K562 (cell line): Measurements from ENCODE around the gene NMUR1.

Experiments
- EP300 ChIP-seq: IDR thresholded peaks from 2 replicates; pipeline ENCODE4 v1.6.1; 2012; ENCODE audit warnings: low read length, improper control_type of control experiment
- FOXA1 ChIP-seq: fragments of 450-650 bp; IDR thresholded peaks from 2 replicates; pipeline ENCODE4 v1.6.1; 2016; ENCODE audit warnings: mild to moderate bottlenecking, borderline replicate concordance
- KAT8 ChIP-seq: fragments of 450-650 bp; IDR thresholded peaks from 2 replicates; pipeline ENCODE4 v1.6.1; 2016; ENCODE audit warnings: low read depth, mild to moderate bottlenecking
- PHTF2 ChIP-seq: fragments of 250-450 bp; sonication (Bioruptor Pico); IDR thresholded peaks from 2 replicates; pipeline ENCODE4 v1.5.0; 2021; ENCODE audit warnings: mild to moderate bottlenecking
- POLR2AphosphoS5 ChIP-seq: IDR thresholded peaks from 2 replicates; pipeline ENCODE4 v1.6.1; 2011; ENCODE audit warnings: mild to moderate bottlenecking, low read depth, low read length, moderate library complexity; ENCODE audit not compliant: control insufficient read depth, insufficient read depth
- POU5F1 ChIP-seq: fragments of 150-350 bp; IDR thresholded peaks from 2 replicates; pipeline ENCODE4 v1.6.1; 2014; ENCODE audit warnings: borderline replicate concordance, low read length, low read depth, mild to moderate bottlenecking; ENCODE audit not compliant: partially characterized antibody
- SMC3 ChIP-seq: conservative IDR thresholded peaks from 2 replicates; pipeline ENCODE4 v1.6.1; 2011; ENCODE audit warnings: low read depth, low read length, improper control_type of control experiment; ENCODE audit not compliant: insufficient read depth
- YY1 ChIP-seq, 3 experiments: IDR thresholded peaks; 2 replicates each; pipeline ENCODE4 v1.6.1; 2011; ENCODE audit warnings: low read length in 2 of 3, mild to moderate bottlenecking in 2 of 3, moderate library complexity in 2 of 3, borderline replicate concordance in 1 of 3, control low read depth in 1 of 3, low read depth in 1 of 3; ENCODE audit not compliant: insufficient read depth in 3 of 3, insufficient replicate concordance in 2 of 3, control insufficient read depth in 1 of 3, insufficient read length in 1 of 3; ENCODE audit errors: extremely low read depth in 1 of 3
- ZNF41 ChIP-seq: fragments of 250-450 bp; sonication (Bioruptor Pico); conservative IDR thresholded peaks from 2 replicates; pipeline ENCODE4 v1.4.0; 2020; ENCODE audit warnings: mild to moderate bottlenecking
- ZNF584 ChIP-seq: fragments of 200-800 bp; sonication (Bioruptor generic); IDR thresholded peaks from 2 replicates; pipeline ENCODE4 v1.6.1; 2016; ENCODE audit warnings: low read depth, mild to moderate bottlenecking, missing genetic modification characterization, missing compliant biosample characterization

- TF ChIP-seq YY1 (IDR thresholded peaks at IDR 0.05; ENCODE audit: borderline replicate concordance in 1 of 3, control insufficient read depth in 1 of 3, extremely low read depth in 1 of 3, insufficient read depth in 3 of 3, insufficient read length in 1 of 3, insufficient replicate concordance in 2 of 3, low read depth in 1 of 3, low read length in 2 of 3) (no peak), POLR2AphosphoS5 (no peak), PHTF2 (CRISPR knock-in tag) (no peak), POU5F1 (no peak), ZNF41 (CRISPR knock-in tag) (no peak), FOXA1 (no peak), ZNF584 (CRISPR knock-in tag) (no peak), KAT8 (no peak), SMC3 (no peak), EP300 (no peak)
Measured at GRCh38 chr2:231527091-231527395, 3.2 kb downstream of the NMUR1 start.
